ENCODE results near the gene USP25. TPM values are rescaled to one million over a fixed set of nuclear protein-coding genes. Genes with fewer than 3 reads are reported as not detected.

Gene USP25
- total RNA-seq, 1 experiment from 2014 or later = 35.1 TPM

- Histone ChIP-seq H3K23ac (ENCODE audit: insufficient read length, low read depth, low read length) (no peak overlapping the region), H2BK12ac (ENCODE audit: insufficient read length, low read depth, low read length) (no peak overlapping the region), H3K79me1 (ENCODE audit: insufficient read depth, low read depth, low read length, poor library complexity, severe bottlenecking) (peaks cover 4% of the 10 kb centered on the region), H3K18ac (ENCODE audit: insufficient read length, low read depth, low read length) (no peak overlapping the region), H2AK5ac (ENCODE audit: insufficient read length, low read length) (no peak overlapping the region), H4K91ac (ENCODE audit: insufficient read length, low read depth, low read length) (no peak overlapping the region), H3K23me2 (ENCODE audit: insufficient read length, low read depth, low read length, poor library complexity, severe bottlenecking) (no peaks in the 10 kb centered on the region), H3K27ac (ENCODE audit: insufficient read length, low read depth, low read length) (no peak overlapping the region), H3K9ac (ENCODE audit: extremely low read depth, insufficient read length, low read length) (no peak overlapping the region), H3K56ac (ENCODE audit: insufficient read length, low read depth, low read length) (no peak overlapping the region), H2BK20ac (ENCODE audit: low read depth, low read length, poor library complexity, severe bottlenecking) (no peak overlapping the region), H3K4me2 (ENCODE audit: insufficient read depth, insufficient read length, low read length) (no peak overlapping the region), H4K8ac (replicated peaks; ENCODE audit: insufficient read length, low read depth, low read length) (no peak overlapping the region), H3K79me2 (ENCODE audit: insufficient read depth, low read length) (peaks cover 2% of the 10 kb centered on the region; the same call in 1 of the 2 replicates), H3K4me1 (ENCODE audit: insufficient read depth, low read length) (peaks cover 3% of the 10 kb centered on the region; the same call in 1 of the 2 replicates), H3K9me3 (ENCODE audit: control insufficient read depth, low read depth, low read length) (no peaks in the 10 kb centered on the region), H3K27me3 (ENCODE audit: insufficient read depth, low read length) (no peaks in the 10 kb centered on the region), H4K20me1 (ENCODE audit: control insufficient read depth, insufficient read depth, insufficient read length) (no peaks in the 10 kb centered on the region), H2BK120ac (ENCODE audit: low read depth, low read length, poor library complexity, severe bottlenecking) (no peak overlapping the region), H2AFZ (ENCODE audit: low read length) (no peak overlapping the region), H4K5ac (ENCODE audit: insufficient read length, low read depth, low read length) (no peak overlapping the region), H3K14ac (ENCODE audit: insufficient read depth, low read length) (no peak overlapping the region), H2BK15ac (ENCODE audit: low read depth, low read length) (no peak overlapping the region), H2BK5ac (ENCODE audit: insufficient read length, low read length) (no peak overlapping the region), H3K4ac (ENCODE audit: low read depth, low read length) (no peak overlapping the region), H3T11ph (ENCODE audit: low read length) (no peak overlapping the region)
- Mint-ChIP-seq H3K4me1 (peaks cover 26 to 38% of the 10 kb centered on the region in 2 experiments), H3K9me3 (no peaks in the 10 kb centered on the region), H3K4me3 (no peak overlapping the region), H3K27ac (peak overlapping the region; percentile 0 to 31 (median 2); a peak in 3 of 7 replicates), H3K36me3 (ENCODE audit: insufficient read depth in 1 of 3, low read depth in 3 of 3) (peaks cover 0 to 6% (median 6%) of the 10 kb centered on the region in 3 experiments; a peak in 4 of 7 replicates), H3K27me3 (ENCODE audit: low read depth) (no peaks in the 10 kb centered on the region)
- WGBS (ENCODE audit: extremely low coverage, insufficient read length, low lambda C conversion rate) = no CpG with 5 or more reads among the region's 5 CpGs
- no peak for DNase-seq
- no peak for TF ChIP-seq CTCF (conservative IDR thresholded peaks at IDR 0.05)
Observed at GRCh38 chr21:15768045-15768601, 38.3 kb downstream of the USP25 start.
